HEK293 (cell line): ENCODE results near the gene SYNGR4.
A peak's percentile ranks its signal among the peaks of the same experiment; 100 is the strongest.

ENCODE experiments used
- GLI4 ChIP-seq: fragments of 450-650 bp; formaldehyde crosslinking; IDR thresholded peaks from 2 replicates; pipeline ENCODE4 v1.5.1; 2016; ENCODE audit warnings: missing biosample characterization, missing genetic modification characterization
- MZF1 ChIP-seq: fragments of 450-650 bp; formaldehyde crosslinking; IDR thresholded peaks from 2 replicates; pipeline ENCODE4 v1.5.1; 2017; ENCODE audit warnings: missing biosample characterization, missing genetic modification characterization, borderline replicate concordance
- RBAK ChIP-seq: fragments of 450-650 bp; formaldehyde crosslinking; IDR thresholded peaks from 2 replicates; pipeline ENCODE4 v1.5.1; 2016; ENCODE audit warnings: missing biosample characterization, missing genetic modification characterization
- YY1 ChIP-seq: fragments of 450-650 bp; formaldehyde crosslinking; IDR thresholded peaks from 2 replicates; pipeline ENCODE4 v1.5.1; 2018; ENCODE audit warnings: missing biosample characterization, missing genetic modification characterization
- ZBTB7A ChIP-seq: fragments of 450-650 bp; formaldehyde crosslinking; IDR thresholded peaks from 2 replicates; pipeline ENCODE4 v1.5.1; 2016; ENCODE audit warnings: low read depth, missing biosample characterization, missing genetic modification characterization
- ZFHX2 ChIP-seq: fragments of 450-650 bp; formaldehyde crosslinking; conservative IDR thresholded peaks from 2 replicates; pipeline ENCODE4 v1.5.1; 2016; ENCODE audit warnings: missing biosample characterization, missing genetic modification characterization
- ZNF132 ChIP-seq: fragments of 450-650 bp; formaldehyde crosslinking; IDR thresholded peaks from 2 replicates; pipeline ENCODE4 v1.5.1; 2017; ENCODE audit warnings: missing biosample characterization, missing genetic modification characterization, borderline replicate concordance
- ZNF133 ChIP-seq: fragments of 450-650 bp; formaldehyde crosslinking; IDR thresholded peaks from 2 replicates; pipeline ENCODE4 v1.5.1; 2016; ENCODE audit warnings: missing biosample characterization, missing genetic modification characterization
- ZNF16 ChIP-seq: fragments of 450-650 bp; formaldehyde crosslinking; IDR thresholded peaks from 2 replicates; pipeline ENCODE4 v1.5.1; 2016; ENCODE audit warnings: low read depth, missing biosample characterization, missing genetic modification characterization
- ZNF19 ChIP-seq: fragments of 450-650 bp; formaldehyde crosslinking; IDR thresholded peaks from 2 replicates; pipeline ENCODE4; 2016; ENCODE audit warnings: missing biosample characterization, missing genetic modification characterization, low read depth
- ZNF214 ChIP-seq: fragments of 450-650 bp; formaldehyde crosslinking; IDR thresholded peaks from 2 replicates; pipeline ENCODE4 v1.5.1; 2017; ENCODE audit warnings: missing biosample characterization, mild to moderate bottlenecking, missing genetic modification characterization, borderline replicate concordance
- ZNF311 ChIP-seq: fragments of 450-650 bp; formaldehyde crosslinking; IDR thresholded peaks from 2 replicates; pipeline ENCODE4 v1.5.1; 2017; ENCODE audit warnings: missing biosample characterization, missing genetic modification characterization, borderline replicate concordance
- ZNF426 ChIP-seq: fragments of 450-650 bp; formaldehyde crosslinking; IDR thresholded peaks from 2 replicates; pipeline ENCODE4 v1.5.1; 2017; ENCODE audit warnings: missing biosample characterization, missing genetic modification characterization, mild to moderate bottlenecking, inconsistent platforms, moderate library complexity
- ZNF514 ChIP-seq: fragments of 450-650 bp; formaldehyde crosslinking; IDR thresholded peaks from 2 replicates; pipeline ENCODE4 v1.5.1; 2016; ENCODE audit warnings: missing biosample characterization, missing genetic modification characterization
- ZNF544 ChIP-seq: fragments of 450-650 bp; formaldehyde crosslinking; IDR thresholded peaks from 2 replicates; pipeline ENCODE4 v1.5.0; 2017; ENCODE audit warnings: missing biosample characterization, missing genetic modification characterization
- ZNF549 ChIP-seq: fragments of 450-650 bp; IDR thresholded peaks from 2 replicates; pipeline ENCODE4 v1.5.1; 2018; ENCODE audit warnings: missing biosample characterization, missing genetic modification characterization, mild to moderate bottlenecking, inconsistent platforms, moderate library complexity
- ZNF600 ChIP-seq: fragments of 450-650 bp; formaldehyde crosslinking; IDR thresholded peaks from 2 replicates; pipeline ENCODE4 v1.5.1; 2016; ENCODE audit warnings: missing biosample characterization, missing genetic modification characterization
- TF ChIP-seq, protein P1 (sequence below): fragments of 450-650 bp; formaldehyde crosslinking; IDR thresholded peaks from 2 replicates; pipeline ENCODE4 v1.5.1; 2016; ENCODE audit warnings: missing biosample characterization, missing genetic modification characterization
- TF ChIP-seq, protein P2 (sequence below): fragments of 450-650 bp; formaldehyde crosslinking; conservative IDR thresholded peaks from 2 replicates; pipeline ENCODE4 v1.5.1; 2016; ENCODE audit warnings: low read depth, missing biosample characterization, missing genetic modification characterization
- TF ChIP-seq, protein P3 (sequence below): fragments of 450-650 bp; formaldehyde crosslinking; IDR thresholded peaks from 2 replicates; pipeline ENCODE4 v1.5.1; 2017; ENCODE audit warnings: missing biosample characterization, mild to moderate bottlenecking, missing genetic modification characterization, moderate library complexity
- TF ChIP-seq, protein P4 (sequence below): fragments of 450-650 bp; formaldehyde crosslinking; IDR thresholded peaks from 2 replicates; pipeline ENCODE4 v1.5.1; 2016; ENCODE audit warnings: missing biosample characterization, missing genetic modification characterization, borderline replicate concordance

The SYNGR4 gene

DNA sequence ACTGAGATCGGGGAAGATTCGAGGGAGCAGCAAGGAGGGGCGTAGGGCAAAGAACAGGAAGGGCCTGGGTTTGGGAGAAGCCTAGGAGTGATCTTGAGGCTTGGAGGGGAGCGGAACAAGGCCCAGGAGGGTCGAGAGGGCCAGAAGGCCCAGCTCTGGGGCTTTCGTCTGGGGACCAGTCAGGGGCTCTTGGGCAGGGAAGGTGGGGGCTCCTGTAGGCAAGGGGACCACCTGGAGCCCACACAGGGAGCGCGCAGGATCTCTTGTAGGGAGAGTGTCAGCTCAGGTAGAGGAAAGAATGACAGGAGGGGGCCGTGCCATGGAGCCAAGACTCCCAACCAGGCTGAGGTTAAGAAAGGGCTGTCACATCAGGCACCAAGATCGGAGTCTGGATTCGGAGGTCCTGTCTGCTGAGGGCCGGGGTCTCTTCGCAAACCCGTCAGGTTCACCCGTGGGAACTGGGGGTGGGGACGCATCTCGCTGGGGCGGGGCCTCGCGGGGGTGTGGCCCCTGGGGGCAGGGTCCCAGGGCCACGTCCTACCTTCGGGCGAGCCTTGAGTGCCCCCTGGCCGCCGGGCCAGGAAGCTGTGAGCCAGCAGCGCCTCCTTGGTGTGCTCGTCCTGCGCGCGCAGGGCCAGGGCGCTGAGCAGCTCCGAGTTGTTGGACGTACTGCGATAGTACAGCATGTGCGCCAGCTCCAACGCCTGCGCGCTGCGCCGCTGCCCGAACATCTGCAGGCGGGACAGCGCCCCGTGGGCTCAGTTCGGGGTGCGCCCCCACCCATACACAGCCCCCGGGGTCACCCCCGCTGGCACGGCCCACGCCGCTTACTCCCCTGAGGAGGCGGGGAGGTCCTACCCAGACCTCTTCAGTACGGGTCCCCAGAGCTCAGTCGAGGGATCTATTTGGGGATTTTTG is 30.4 kb upstream of the SYNGR4 start (continued):
- TF ChIP-seq ZNF311 (tag by site-specific recombination) (no peak), GLI4 (tag by site-specific recombination) (no peak), ZNF426 (tag by site-specific recombination) (no peak), ZNF514 (tag by site-specific recombination) (no peak), ZNF133 (tag by site-specific recombination) (no peak), ZNF16 (no peak), MZF1 (tag by site-specific recombination) (no peak), ZNF600 (tag by site-specific recombination) (no peak), ZNF544 (no peak), ZFHX2 (tag by site-specific recombination) (peak; percentile 98), ZNF549 (tag by site-specific recombination) (no peak), ZNF19 (tag by site-specific recombination) (no peak), YY1 (tag by site-specific recombination) (no peak), RBAK (tag by site-specific recombination) (no peak), ZBTB7A (tag by site-specific recombination) (no peak), ZNF132 (tag by site-specific recombination) (no peak), ZNF214 (tag by site-specific recombination) (no peak)
- TF ChIP-seq, protein P1, sequence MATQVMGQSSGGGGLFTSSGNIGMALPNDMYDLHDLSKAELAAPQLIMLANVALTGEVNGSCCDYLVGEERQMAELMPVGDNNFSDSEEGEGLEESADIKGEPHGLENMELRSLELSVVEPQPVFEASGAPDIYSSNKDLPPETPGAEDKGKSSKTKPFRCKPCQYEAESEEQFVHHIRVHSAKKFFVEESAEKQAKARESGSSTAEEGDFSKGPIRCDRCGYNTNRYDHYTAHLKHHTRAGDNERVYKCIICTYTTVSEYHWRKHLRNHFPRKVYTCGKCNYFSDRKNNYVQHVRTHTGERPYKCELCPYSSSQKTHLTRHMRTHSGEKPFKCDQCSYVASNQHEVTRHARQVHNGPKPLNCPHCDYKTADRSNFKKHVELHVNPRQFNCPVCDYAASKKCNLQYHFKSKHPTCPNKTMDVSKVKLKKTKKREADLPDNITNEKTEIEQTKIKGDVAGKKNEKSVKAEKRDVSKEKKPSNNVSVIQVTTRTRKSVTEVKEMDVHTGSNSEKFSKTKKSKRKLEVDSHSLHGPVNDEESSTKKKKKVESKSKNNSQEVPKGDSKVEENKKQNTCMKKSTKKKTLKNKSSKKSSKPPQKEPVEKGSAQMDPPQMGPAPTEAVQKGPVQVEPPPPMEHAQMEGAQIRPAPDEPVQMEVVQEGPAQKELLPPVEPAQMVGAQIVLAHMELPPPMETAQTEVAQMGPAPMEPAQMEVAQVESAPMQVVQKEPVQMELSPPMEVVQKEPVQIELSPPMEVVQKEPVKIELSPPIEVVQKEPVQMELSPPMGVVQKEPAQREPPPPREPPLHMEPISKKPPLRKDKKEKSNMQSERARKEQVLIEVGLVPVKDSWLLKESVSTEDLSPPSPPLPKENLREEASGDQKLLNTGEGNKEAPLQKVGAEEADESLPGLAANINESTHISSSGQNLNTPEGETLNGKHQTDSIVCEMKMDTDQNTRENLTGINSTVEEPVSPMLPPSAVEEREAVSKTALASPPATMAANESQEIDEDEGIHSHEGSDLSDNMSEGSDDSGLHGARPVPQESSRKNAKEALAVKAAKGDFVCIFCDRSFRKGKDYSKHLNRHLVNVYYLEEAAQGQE (tag by site-specific recombination), result 0 out of 2 replicates have a peak, but pooled peaks have one; percentile 35
- TF ChIP-seq, protein P2, sequence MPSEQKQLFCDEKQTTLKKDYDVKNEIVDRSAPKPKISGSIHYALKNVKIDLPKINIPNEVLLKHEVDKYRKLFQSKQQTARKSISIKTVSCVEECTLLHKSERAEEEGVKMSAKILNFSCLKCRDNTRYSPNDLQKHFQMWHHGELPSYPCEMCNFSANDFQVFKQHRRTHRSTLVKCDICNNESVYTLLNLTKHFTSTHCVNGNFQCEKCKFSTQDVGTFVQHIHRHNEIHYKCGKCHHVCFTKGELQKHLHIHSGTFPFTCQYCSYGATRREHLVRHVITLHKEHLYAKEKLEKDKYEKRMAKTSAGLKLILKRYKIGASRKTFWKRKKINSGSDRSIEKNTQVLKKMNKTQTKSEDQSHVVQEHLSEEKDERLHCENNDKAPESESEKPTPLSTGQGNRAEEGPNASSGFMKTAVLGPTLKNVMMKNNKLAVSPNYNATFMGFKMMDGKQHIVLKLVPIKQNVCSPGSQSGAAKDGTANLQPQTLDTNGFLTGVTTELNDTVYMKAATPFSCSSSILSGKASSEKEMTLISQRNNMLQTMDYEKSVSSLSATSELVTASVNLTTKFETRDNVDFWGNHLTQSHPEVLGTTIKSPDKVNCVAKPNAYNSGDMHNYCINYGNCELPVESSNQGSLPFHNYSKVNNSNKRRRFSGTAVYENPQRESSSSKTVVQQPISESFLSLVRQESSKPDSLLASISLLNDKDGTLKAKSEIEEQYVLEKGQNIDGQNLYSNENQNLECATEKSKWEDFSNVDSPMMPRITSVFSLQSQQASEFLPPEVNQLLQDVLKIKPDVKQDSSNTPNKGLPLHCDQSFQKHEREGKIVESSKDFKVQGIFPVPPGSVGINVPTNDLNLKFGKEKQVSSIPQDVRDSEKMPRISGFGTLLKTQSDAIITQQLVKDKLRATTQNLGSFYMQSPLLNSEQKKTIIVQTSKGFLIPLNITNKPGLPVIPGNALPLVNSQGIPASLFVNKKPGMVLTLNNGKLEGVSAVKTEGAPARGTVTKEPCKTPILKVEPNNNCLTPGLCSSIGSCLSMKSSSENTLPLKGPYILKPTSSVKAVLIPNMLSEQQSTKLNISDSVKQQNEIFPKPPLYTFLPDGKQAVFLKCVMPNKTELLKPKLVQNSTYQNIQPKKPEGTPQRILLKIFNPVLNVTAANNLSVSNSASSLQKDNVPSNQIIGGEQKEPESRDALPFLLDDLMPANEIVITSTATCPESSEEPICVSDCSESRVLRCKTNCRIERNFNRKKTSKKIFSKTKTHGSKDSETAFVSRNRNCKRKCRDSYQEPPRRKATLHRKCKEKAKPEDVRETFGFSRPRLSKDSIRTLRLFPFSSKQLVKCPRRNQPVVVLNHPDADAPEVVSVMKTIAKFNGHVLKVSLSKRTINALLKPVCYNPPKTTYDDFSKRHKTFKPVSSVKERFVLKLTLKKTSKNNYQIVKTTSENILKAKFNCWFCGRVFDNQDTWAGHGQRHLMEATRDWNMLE, result no peak
- TF ChIP-seq, protein P3, sequence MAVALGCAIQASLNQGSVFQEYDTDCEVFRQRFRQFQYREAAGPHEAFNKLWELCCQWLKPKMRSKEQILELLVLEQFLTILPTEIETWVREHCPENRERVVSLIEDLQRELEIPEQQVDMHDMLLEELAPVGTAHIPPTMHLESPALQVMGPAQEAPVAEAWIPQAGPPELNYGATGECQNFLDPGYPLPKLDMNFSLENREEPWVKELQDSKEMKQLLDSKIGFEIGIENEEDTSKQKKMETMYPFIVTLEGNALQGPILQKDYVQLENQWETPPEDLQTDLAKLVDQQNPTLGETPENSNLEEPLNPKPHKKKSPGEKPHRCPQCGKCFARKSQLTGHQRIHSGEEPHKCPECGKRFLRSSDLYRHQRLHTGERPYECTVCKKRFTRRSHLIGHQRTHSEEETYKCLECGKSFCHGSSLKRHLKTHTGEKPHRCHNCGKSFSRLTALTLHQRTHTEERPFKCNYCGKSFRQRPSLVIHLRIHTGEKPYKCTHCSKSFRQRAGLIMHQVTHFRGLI (tag by site-specific recombination), result no peak
- TF ChIP-seq, protein P4, sequence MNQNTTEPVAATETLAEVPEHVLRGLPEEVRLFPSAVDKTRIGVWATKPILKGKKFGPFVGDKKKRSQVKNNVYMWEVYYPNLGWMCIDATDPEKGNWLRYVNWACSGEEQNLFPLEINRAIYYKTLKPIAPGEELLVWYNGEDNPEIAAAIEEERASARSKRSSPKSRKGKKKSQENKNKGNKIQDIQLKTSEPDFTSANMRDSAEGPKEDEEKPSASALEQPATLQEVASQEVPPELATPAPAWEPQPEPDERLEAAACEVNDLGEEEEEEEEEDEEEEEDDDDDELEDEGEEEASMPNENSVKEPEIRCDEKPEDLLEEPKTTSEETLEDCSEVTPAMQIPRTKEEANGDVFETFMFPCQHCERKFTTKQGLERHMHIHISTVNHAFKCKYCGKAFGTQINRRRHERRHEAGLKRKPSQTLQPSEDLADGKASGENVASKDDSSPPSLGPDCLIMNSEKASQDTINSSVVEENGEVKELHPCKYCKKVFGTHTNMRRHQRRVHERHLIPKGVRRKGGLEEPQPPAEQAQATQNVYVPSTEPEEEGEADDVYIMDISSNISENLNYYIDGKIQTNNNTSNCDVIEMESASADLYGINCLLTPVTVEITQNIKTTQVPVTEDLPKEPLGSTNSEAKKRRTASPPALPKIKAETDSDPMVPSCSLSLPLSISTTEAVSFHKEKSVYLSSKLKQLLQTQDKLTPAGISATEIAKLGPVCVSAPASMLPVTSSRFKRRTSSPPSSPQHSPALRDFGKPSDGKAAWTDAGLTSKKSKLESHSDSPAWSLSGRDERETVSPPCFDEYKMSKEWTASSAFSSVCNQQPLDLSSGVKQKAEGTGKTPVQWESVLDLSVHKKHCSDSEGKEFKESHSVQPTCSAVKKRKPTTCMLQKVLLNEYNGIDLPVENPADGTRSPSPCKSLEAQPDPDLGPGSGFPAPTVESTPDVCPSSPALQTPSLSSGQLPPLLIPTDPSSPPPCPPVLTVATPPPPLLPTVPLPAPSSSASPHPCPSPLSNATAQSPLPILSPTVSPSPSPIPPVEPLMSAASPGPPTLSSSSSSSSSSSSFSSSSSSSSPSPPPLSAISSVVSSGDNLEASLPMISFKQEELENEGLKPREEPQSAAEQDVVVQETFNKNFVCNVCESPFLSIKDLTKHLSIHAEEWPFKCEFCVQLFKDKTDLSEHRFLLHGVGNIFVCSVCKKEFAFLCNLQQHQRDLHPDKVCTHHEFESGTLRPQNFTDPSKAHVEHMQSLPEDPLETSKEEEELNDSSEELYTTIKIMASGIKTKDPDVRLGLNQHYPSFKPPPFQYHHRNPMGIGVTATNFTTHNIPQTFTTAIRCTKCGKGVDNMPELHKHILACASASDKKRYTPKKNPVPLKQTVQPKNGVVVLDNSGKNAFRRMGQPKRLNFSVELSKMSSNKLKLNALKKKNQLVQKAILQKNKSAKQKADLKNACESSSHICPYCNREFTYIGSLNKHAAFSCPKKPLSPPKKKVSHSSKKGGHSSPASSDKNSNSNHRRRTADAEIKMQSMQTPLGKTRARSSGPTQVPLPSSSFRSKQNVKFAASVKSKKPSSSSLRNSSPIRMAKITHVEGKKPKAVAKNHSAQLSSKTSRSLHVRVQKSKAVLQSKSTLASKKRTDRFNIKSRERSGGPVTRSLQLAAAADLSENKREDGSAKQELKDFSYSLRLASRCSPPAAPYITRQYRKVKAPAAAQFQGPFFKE (tag by site-specific recombination), result no peak
